ENCODE results near the gene PLEKHM3.

The PLEKHM3 gene

GRCh38 chr2:207847098-207847806 lies 178.1 kb downstream of the PLEKHM3 start:
- DNase-seq: no peak

GRCh38 chr2:207845202-207845864 lies 180.0 kb downstream of the PLEKHM3 start:
- no peak for DNase-seq

- DNase-seq: no peak
Observed at GRCh38 chr2:207844648-207845047, 180.7 kb downstream of the PLEKHM3 start.

- DNase-seq: no peak
Observed at GRCh38 chr2:207840101-207840500, 185.2 kb downstream of the PLEKHM3 start.

GRCh38 chr2:207839575-207839974 lies 185.8 kb downstream of the PLEKHM3 start:
- no peak for DNase-seq

- DNase-seq: no peak
Observed at GRCh38 chr2:207839028-207839427, 186.3 kb downstream of the PLEKHM3 start.

GRCh38 chr2:207836521-207837133 lies 188.7 kb downstream of the PLEKHM3 start:
- DNase-seq: no peak

- no peak for DNase-seq
Observed at GRCh38 chr2:207835805-207836204, 189.5 kb downstream of the PLEKHM3 start.

- no peak for DNase-seq
Observed at GRCh38 chr2:207833251-207833751, 192.0 kb downstream of the PLEKHM3 start.

GRCh38 chr2:207831584-207832248 lies 193.6 kb downstream of the PLEKHM3 start:
- no peak for DNase-seq

GRCh38 chr2:207830778-207831438 lies 194.4 kb downstream of the PLEKHM3 start:
- DNase-seq: no peak

GRCh38 chr2:207828361-207829057 lies 196.8 kb downstream of the PLEKHM3 start:
- no peak for DNase-seq

- no peak for DNase-seq
Observed at GRCh38 chr2:207825978-207826377, 199.3 kb downstream of the PLEKHM3 start.

- no peak for DNase-seq
Observed at GRCh38 chr2:207825045-207825954, 200.0 kb downstream of the PLEKHM3 start.

GRCh38 chr2:207823865-207824264 lies 201.5 kb downstream of the PLEKHM3 start:
- DNase-seq: no peak

- no peak for DNase-seq
Observed at GRCh38 chr2:207819839-207820784, 205.2 kb downstream of the PLEKHM3 start.

GRCh38 chr2:207819021-207819797 lies 206.1 kb downstream of the PLEKHM3 start:
- DNase-seq: no peak

- no peak for DNase-seq
Observed at GRCh38 chr2:207816546-207816945, 208.8 kb downstream of the PLEKHM3 start.

GRCh38 chr2:207815254-207815653 lies 210.1 kb downstream of the PLEKHM3 start:
- no peak for DNase-seq
